NCI-H226 (cell line): ENCODE data around the gene INTS1.

Experiments
- DNase-seq: peaks from one replicate; pipeline ENCODE4 v3.0.0-alpha.2; 2015

The INTS1 gene

GRCh38 chr7:1503816-1504775, at the start of gene INTS1:
Gene INTS1, minus strand, starts transcription at chr7:1504389. Its CDS starts 429 bp downstream, at chr7:1503960.
- peak; percentile 92 for DNase-seq

- DNase-seq = no peak
Observed at GRCh38 chr7:1553512-1554210, 49.5 kb upstream of the INTS1 start.

GRCh38 chr7:1552200-1552599, 48.0 kb upstream of the INTS1 start:
- DNase-seq = no peak

GRCh38 chr7:1550846-1551155, 46.6 kb upstream of the INTS1 start:
- DNase-seq = no peak

GRCh38 chr7:1550005-1550845, 46.0 kb upstream of the INTS1 start:
- DNase-seq = no peak

- no peak for DNase-seq
Observed at GRCh38 chr7:1549357-1550004, 45.3 kb upstream of the INTS1 start.

GRCh38 chr7:1548944-1549343, 44.8 kb upstream of the INTS1 start:
- no peak for DNase-seq

GRCh38 chr7:1548438-1548831, 44.2 kb upstream of the INTS1 start:
- no peak for DNase-seq

- DNase-seq = no peak
Observed at GRCh38 chr7:1547777-1548437, 43.7 kb upstream of the INTS1 start.

GRCh38 chr7:1546909-1547776, 43.0 kb upstream of the INTS1 start:
- DNase-seq = no peak

GRCh38 chr7:1546274-1546908, 42.2 kb upstream of the INTS1 start:
- no peak for DNase-seq

GRCh38 chr7:1545417-1546246, 41.4 kb upstream of the INTS1 start:
- no peak for DNase-seq

GRCh38 chr7:1544896-1545416, 40.8 kb upstream of the INTS1 start:
- no peak for DNase-seq

GRCh38 chr7:1544178-1544895, 40.1 kb upstream of the INTS1 start:
- no peak for DNase-seq

GRCh38 chr7:1543826-1544177, 39.6 kb upstream of the INTS1 start:
- DNase-seq = no peak

GRCh38 chr7:1542841-1543747, 38.9 kb upstream of the INTS1 start:
- no peak for DNase-seq

GRCh38 chr7:1542329-1542728, 38.1 kb upstream of the INTS1 start:
- DNase-seq = no peak
